ENCODE data around the gene SH3BP2. TPM values are rescaled to one million over a fixed set of nuclear protein-coding genes. Genes with fewer than 3 reads are reported as not detected.
A peak's percentile ranks its signal among the peaks of the same experiment; 100 is the strongest.

SH3BP2 gene
- 10 to 100 TPM; 88.2 to 93.0 TPM for total RNA-seq

- DNase-seq, result peak; percentile 57
- H3K4me3 Mint-ChIP-seq, result peak within 1 kb of the TSS; percentile 79
- peak; percentile 67 for ATAC-seq
- no peaks in the 10 kb centered on the region for H3K36me3 Mint-ChIP-seq (ENCODE audit: low read depth)
- ChIA-PET CTCF (no interaction called here), POLR2A (no interaction called here)
- H3K27me3 Mint-ChIP-seq (ENCODE audit: low read depth), result no peaks in the 10 kb centered on the region
- peak within 1 kb of the TSS; percentile 52 for H3K27ac Mint-ChIP-seq
- H3K9me3 Mint-ChIP-seq (ENCODE audit: insufficient read depth), result no peaks in the 10 kb centered on the region
- peaks cover 39% of the 10 kb centered on the region for H3K4me1 Mint-ChIP-seq (ENCODE audit: low read depth)
Measured at GRCh38 chr4:2792711-2793585, at the start of gene SH3BP2. SH3BP2 (plus strand) TSS chr4:2793085; CDS start chr4:2820618, 27,533 bp downstream.

GRCh38 chr4:2743518-2744445 is 49.1 kb upstream of the SH3BP2 start:
- CTCF ChIA-PET, result no interaction called here
- H3K27me3 Mint-ChIP-seq (ENCODE audit: low read depth), result no peaks in the 10 kb centered on the region
- no peak for DNase-seq
- H3K36me3 Mint-ChIP-seq (ENCODE audit: low read depth), result peaks cover 54% of the 10 kb centered on the region
- peaks cover 29% of the 10 kb centered on the region for H3K4me1 Mint-ChIP-seq (ENCODE audit: low read depth)
- POLR2A ChIA-PET, result interaction anchor here (0.6 kb wide), 1 partner anchor 97 kb away, joined by 4 read pairs; no protein-coding TSS in a partner anchor
- H3K27ac Mint-ChIP-seq, result no peak overlapping the region
- no peak for ATAC-seq
- H3K4me3 Mint-ChIP-seq, result no peak overlapping the region
- no peaks in the 10 kb centered on the region for H3K9me3 Mint-ChIP-seq (ENCODE audit: insufficient read depth)

GRCh38 chr4:2744576-2745270 is 48.2 kb upstream of the SH3BP2 start:
- Mint-ChIP-seq H3K9me3 (ENCODE audit: insufficient read depth) (no peaks in the 10 kb centered on the region), H3K36me3 (ENCODE audit: low read depth) (peaks cover 53% of the 10 kb centered on the region), H3K4me1 (ENCODE audit: low read depth) (peaks cover 33% of the 10 kb centered on the region), H3K4me3 (no peak overlapping the region), H3K27me3 (ENCODE audit: low read depth) (no peaks in the 10 kb centered on the region), H3K27ac (no peak overlapping the region)
- ChIA-PET POLR2A (no interaction called here), CTCF (no interaction called here)
- no peak for ATAC-seq
- no peak for DNase-seq

- no peak for ATAC-seq
- peaks cover 52% of the 10 kb centered on the region for H3K36me3 Mint-ChIP-seq (ENCODE audit: low read depth)
- CTCF ChIA-PET, result interaction anchor here (0.9 to 1.6 kb wide), 4 partner anchors 10 to 232 kb away, joined by 3 to 7 read pairs (median 4); no protein-coding TSS in a partner anchor
- no peaks in the 10 kb centered on the region for H3K9me3 Mint-ChIP-seq (ENCODE audit: insufficient read depth)
- H3K4me3 Mint-ChIP-seq, result no peak overlapping the region
- H3K4me1 Mint-ChIP-seq (ENCODE audit: low read depth), result peaks cover 33% of the 10 kb centered on the region
- peak overlapping the region; percentile 83 for H3K27ac Mint-ChIP-seq
- POLR2A ChIA-PET, result interaction anchor here (0.5 to 2.1 kb wide), 5 partner anchors 10 to 276 kb away, joined by 3 to 7 read pairs (median 4); partner anchors contain the start of genes RNF4 and TNIP2
- no peaks in the 10 kb centered on the region for H3K27me3 Mint-ChIP-seq (ENCODE audit: low read depth)
- no peak for DNase-seq
Measured at GRCh38 chr4:2745516-2745915, 47.4 kb upstream of the SH3BP2 start.

- peak; percentile 83 for DNase-seq
- Mint-ChIP-seq H3K36me3 (ENCODE audit: low read depth) (peaks cover 52% of the 10 kb centered on the region), H3K27ac (peak overlapping the region; percentile 83), H3K9me3 (ENCODE audit: insufficient read depth) (no peaks in the 10 kb centered on the region), H3K27me3 (ENCODE audit: low read depth) (no peaks in the 10 kb centered on the region), H3K4me3 (peak overlapping the region; percentile 15), H3K4me1 (ENCODE audit: low read depth) (peaks cover 33% of the 10 kb centered on the region)
- ChIA-PET POLR2A (interaction anchor here (0.5 to 2.1 kb wide), 5 partner anchors 10 to 277 kb away, joined by 3 to 7 read pairs (median 4); partner anchors contain the start of genes RNF4 and TNIP2), CTCF (interaction anchor here (0.9 to 1.6 kb wide), 5 partner anchors 9 to 232 kb away, joined by 3 to 7 read pairs (median 4); no protein-coding TSS in a partner anchor)
- ATAC-seq, result peak; percentile 94
Measured at GRCh38 chr4:2745981-2746806, 46.7 kb upstream of the SH3BP2 start.

- ChIA-PET CTCF (interaction anchor here (1.0 to 1.6 kb wide), 3 partner anchors 9 to 33 kb away, joined by 3 to 7 read pairs (median 4); no protein-coding TSS in a partner anchor), POLR2A (interaction anchor here (2.1 kb wide), 1 partner anchor 9 kb away, joined by 7 read pairs; the partner anchor contains the start of gene TNIP2)
- Mint-ChIP-seq H3K27me3 (ENCODE audit: low read depth) (no peaks in the 10 kb centered on the region), H3K4me3 (peak overlapping the region; percentile 15), H3K4me1 (ENCODE audit: low read depth) (peaks cover 33% of the 10 kb centered on the region), H3K27ac (peak overlapping the region; percentile 83), H3K36me3 (ENCODE audit: low read depth) (peaks cover 48% of the 10 kb centered on the region), H3K9me3 (ENCODE audit: insufficient read depth) (no peaks in the 10 kb centered on the region)
- no peak for DNase-seq
- no peak for ATAC-seq
Measured at GRCh38 chr4:2746891-2747695, 45.8 kb upstream of the SH3BP2 start.

GRCh38 chr4:2750719-2751605 is 41.9 kb upstream of the SH3BP2 start:
- Mint-ChIP-seq H3K4me3 (no peak overlapping the region), H3K4me1 (ENCODE audit: low read depth) (peaks cover 43% of the 10 kb centered on the region), H3K36me3 (ENCODE audit: low read depth) (peaks cover 31% of the 10 kb centered on the region), H3K27me3 (ENCODE audit: low read depth) (no peaks in the 10 kb centered on the region), H3K9me3 (ENCODE audit: insufficient read depth) (no peaks in the 10 kb centered on the region), H3K27ac (no peak overlapping the region)
- DNase-seq (no peak), ATAC-seq (no peak)
- CTCF ChIA-PET, result no interaction called here
- POLR2A ChIA-PET, result interaction anchor here (0.8 kb wide), 1 partner anchor 23 kb away, joined by 3 read pairs; no protein-coding TSS in a partner anchor

GRCh38 chr4:2753436-2753835 is 39.4 kb upstream of the SH3BP2 start:
- no peaks in the 10 kb centered on the region for H3K27me3 Mint-ChIP-seq (ENCODE audit: low read depth)
- H3K36me3 Mint-ChIP-seq (ENCODE audit: low read depth), result peaks cover 11% of the 10 kb centered on the region
- no peak for DNase-seq
- H3K9me3 Mint-ChIP-seq (ENCODE audit: insufficient read depth), result no peaks in the 10 kb centered on the region
- ATAC-seq, result no peak
- ChIA-PET CTCF (no interaction called here), POLR2A (no interaction called here)
- H3K4me3 Mint-ChIP-seq, result no peak overlapping the region
- no peak overlapping the region for H3K27ac Mint-ChIP-seq
- peaks cover 29% of the 10 kb centered on the region for H3K4me1 Mint-ChIP-seq (ENCODE audit: low read depth)

All from activated CD8-positive, alpha-beta T cell treated with anti-CD3 and anti-CD28 coated beads, Interleukin-2, amount 10 ng/mL, durations not matched to agents 7 days and 5 days (primary cell).